HEK293T (cell line): Measurements from ENCODE around the gene MAB21L4.

ENCODE experiments used
- CTCF ChIA-PET: fragments of 350-600 bp; formaldehyde crosslinking; extraction: SDS; loops from one replicate; lab custom pipeline; 2021; ENCODE audit warnings: antibody characterized with exemption, inconsistent platforms; lab: Yijun Ruan, JAX
- POLR2A ChIA-PET: fragments of 350-600 bp; formaldehyde crosslinking; extraction: SDS; loops from one replicate; lab custom pipeline; 2020; ENCODE audit warnings: antibody characterized with exemption, inconsistent platforms; lab: Yijun Ruan, JAX
- DNase-seq: peaks from one replicate; pipeline ENCODE4 v3.0.0; 2012; ENCODE audit warnings: mixed read lengths; ENCODE audit errors: extremely low spot score
- ARNT ChIP-seq: fragments of 450-650 bp; IDR thresholded peaks from 2 replicates; pipeline ENCODE4 v1.6.1; 2017; ENCODE audit warnings: mild to moderate bottlenecking
- BHLHE40 ChIP-seq: fragments of 450-650 bp; IDR thresholded peaks from 2 replicates; pipeline ENCODE4 v1.6.1; 2016; ENCODE audit warnings: mild to moderate bottlenecking, moderate library complexity, borderline replicate concordance
- CTBP1 ChIP-seq: fragments of 450-650 bp; IDR thresholded peaks from 2 replicates; pipeline ENCODE4 v1.6.1; 2016; ENCODE audit warnings: borderline replicate concordance
- ELF4 ChIP-seq: fragments of 450-650 bp; IDR thresholded peaks from 2 replicates; pipeline ENCODE4 v1.6.1; 2017; ENCODE audit warnings: antibody characterized with exemption
- FOXA1 ChIP-seq: fragments of 450-650 bp; IDR thresholded peaks from 2 replicates; pipeline ENCODE4 v1.6.1; 2016; ENCODE audit warnings: mild to moderate bottlenecking
- FOXK2 ChIP-seq: fragments of 450-650 bp; IDR thresholded peaks from 2 replicates; pipeline ENCODE4 v1.6.1; 2016; ENCODE audit warnings: mild to moderate bottlenecking
- FOXM1 ChIP-seq: fragments of 450-650 bp; IDR thresholded peaks from 2 replicates; pipeline ENCODE4 v1.6.1; 2017; ENCODE audit warnings: mild to moderate bottlenecking, borderline replicate concordance
- HDGF ChIP-seq: fragments of 450-650 bp; IDR thresholded peaks from 2 replicates; pipeline ENCODE4 v1.6.1; 2017; ENCODE audit warnings: antibody characterized with exemption, borderline replicate concordance
- L3MBTL2 ChIP-seq: fragments of 450-650 bp; conservative IDR thresholded peaks from 2 replicates; pipeline ENCODE4 v1.6.1; 2016; ENCODE audit warnings: mild to moderate bottlenecking
- LEF1 ChIP-seq: fragments of 450-650 bp; IDR thresholded peaks from 2 replicates; pipeline ENCODE4 v1.6.1; 2017; ENCODE audit warnings: mild to moderate bottlenecking, borderline replicate concordance
- NFRKB ChIP-seq: fragments of 450-650 bp; IDR thresholded peaks from 2 replicates; pipeline ENCODE4 v1.6.1; 2016; ENCODE audit warnings: mild to moderate bottlenecking, moderate library complexity
- PKNOX1 ChIP-seq: fragments of 450-650 bp; IDR thresholded peaks from 2 replicates; pipeline ENCODE4 v1.6.1; 2016
- SP1 ChIP-seq: fragments of 450-650 bp; IDR thresholded peaks from 2 replicates; pipeline ENCODE4 v1.6.1; 2017
- SUZ12 ChIP-seq: fragments of 450-650 bp; IDR thresholded peaks from 2 replicates; pipeline ENCODE4 v1.6.1; 2016; ENCODE audit warnings: mild to moderate bottlenecking
- TARDBP ChIP-seq: fragments of 450-650 bp; IDR thresholded peaks from 2 replicates; pipeline ENCODE4 v1.6.1; 2016
- ZNF384 ChIP-seq: fragments of 450-650 bp; IDR thresholded peaks from 2 replicates; pipeline ENCODE4 v1.6.1; 2016

The MAB21L4 gene

GRCh38 chr2:240872317-240873097, 23.4 kb downstream of the MAB21L4 start:
- POLR2A ChIA-PET, result no interaction called here
- CTCF ChIA-PET, result no interaction called here
- DNase-seq, result no peak
- TF ChIP-seq PKNOX1 (no peak), LEF1 (no peak), SUZ12 (no peak), TARDBP (no peak), FOXK2 (no peak), SP1 (no peak), BHLHE40 (no peak), ELF4 (no peak), ZNF384 (no peak), L3MBTL2 (no peak), ARNT (no peak)

- no peak for DNase-seq
- no peak for TF ChIP-seq FOXM1
- TF ChIP-seq LEF1, result no peak
- no peak for TF ChIP-seq FOXK2
- TF ChIP-seq CTBP1, result no peak
- no peak for TF ChIP-seq ELF4
- TF ChIP-seq FOXA1, result no peak
- no peak for TF ChIP-seq ARNT
- no peak for TF ChIP-seq ZNF384
- no peak for TF ChIP-seq PKNOX1
- TF ChIP-seq TARDBP, result no peak
- no peak for TF ChIP-seq L3MBTL2
- TF ChIP-seq NFRKB, result no peak
- TF ChIP-seq HDGF, result no peak
- TF ChIP-seq SP1, result no peak
- no peak for TF ChIP-seq BHLHE40
- TF ChIP-seq SUZ12, result no peak
- POLR2A ChIA-PET, result no interaction called here
- CTCF ChIA-PET, result no interaction called here
These were observed 24.6 kb downstream of the MAB21L4 start for GRCh38 chr2:240871071-240871958.

GRCh38 chr2:240869956-240870875, 25.7 kb downstream of the MAB21L4 start:
- TF ChIP-seq ELF4 (no peak), CTBP1 (no peak), FOXA1 (no peak), NFRKB (no peak), BHLHE40 (no peak), SP1 (no peak), PKNOX1 (no peak), TARDBP (no peak), L3MBTL2 (no peak), FOXM1 (no peak), HDGF (no peak), ARNT (no peak)
- CTCF ChIA-PET, result no interaction called here
- POLR2A ChIA-PET, result no interaction called here
- no peak for DNase-seq

- CTCF ChIA-PET, result no interaction called here
- DNase-seq, result no peak
- TF ChIP-seq PKNOX1 (no peak), BHLHE40 (no peak), TARDBP (no peak), ZNF384 (no peak), L3MBTL2 (no peak), FOXM1 (no peak), CTBP1 (no peak), ARNT (no peak), HDGF (no peak), SP1 (no peak), FOXK2 (no peak), ELF4 (no peak), SUZ12 (no peak), NFRKB (no peak), FOXA1 (no peak), LEF1 (no peak)
- POLR2A ChIA-PET, result no interaction called here
These were observed 26.6 kb downstream of the MAB21L4 start for GRCh38 chr2:240869109-240869955.
